GOT3 (cell line): ENCODE measurements around the gene ELL.
A peak's percentile ranks its signal among the peaks of the same experiment; 100 is the strongest.
"Not testable (repeated sequence)": the region's sequence is repeated elsewhere in the genome, so short reads cannot be mapped to it uniquely, and the experiment has no call there.

Experiments
- DNase-seq: peaks from one replicate; lab custom pipeline; 2025; ENCODE audit warnings: mixed read lengths; lab: John Stamatoyannopoulos, UW

Gene ELL

GRCh38 chr19:18422530-18423191, 99.2 kb downstream of the ELL start:
- no peak for DNase-seq

GRCh38 chr19:18421371-18421959, 100.4 kb downstream of the ELL start:
- no peak for DNase-seq

GRCh38 chr19:18420930-18421329, 100.9 kb downstream of the ELL start:
- no peak for DNase-seq

DNA sequence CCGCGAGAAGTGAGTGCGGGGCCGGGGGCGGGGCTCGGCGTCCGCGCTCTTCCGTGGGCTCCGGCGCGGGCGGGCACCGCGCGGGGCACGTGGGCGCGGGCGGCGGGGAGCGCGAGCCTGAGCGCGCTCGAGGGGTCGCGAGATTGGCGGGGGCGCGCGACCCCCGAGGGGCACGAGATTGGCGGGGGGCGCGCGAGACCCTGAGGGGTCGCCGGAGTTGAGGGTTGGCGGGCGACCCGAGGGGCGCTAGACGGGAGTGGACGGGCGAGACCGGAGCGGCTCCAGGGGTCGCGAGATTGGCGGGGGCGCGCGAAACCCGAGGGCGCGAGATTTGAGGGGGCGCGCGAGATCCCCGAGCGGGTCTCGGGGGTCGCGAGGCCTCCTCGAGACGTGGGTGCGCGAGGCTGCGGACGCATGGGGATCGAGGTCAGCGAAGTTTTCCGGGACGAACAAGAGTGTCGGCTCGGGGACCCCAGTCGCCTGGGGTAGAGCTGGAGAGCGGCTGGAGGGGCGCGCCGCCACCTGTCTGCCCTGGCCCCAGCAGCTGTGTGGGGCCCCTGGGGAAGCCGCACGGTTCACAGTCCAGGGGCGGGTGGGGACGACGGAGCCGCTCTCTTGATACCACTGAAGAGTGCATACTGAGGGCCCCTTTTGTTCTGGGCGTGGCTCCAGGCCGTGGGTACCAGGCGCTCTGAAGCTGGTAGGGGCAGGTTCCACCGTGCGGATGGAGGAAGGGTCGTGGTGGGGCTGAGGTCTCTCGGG, 102.0 kb downstream of the ELL start:
- DNase-seq: no peak

DNA sequence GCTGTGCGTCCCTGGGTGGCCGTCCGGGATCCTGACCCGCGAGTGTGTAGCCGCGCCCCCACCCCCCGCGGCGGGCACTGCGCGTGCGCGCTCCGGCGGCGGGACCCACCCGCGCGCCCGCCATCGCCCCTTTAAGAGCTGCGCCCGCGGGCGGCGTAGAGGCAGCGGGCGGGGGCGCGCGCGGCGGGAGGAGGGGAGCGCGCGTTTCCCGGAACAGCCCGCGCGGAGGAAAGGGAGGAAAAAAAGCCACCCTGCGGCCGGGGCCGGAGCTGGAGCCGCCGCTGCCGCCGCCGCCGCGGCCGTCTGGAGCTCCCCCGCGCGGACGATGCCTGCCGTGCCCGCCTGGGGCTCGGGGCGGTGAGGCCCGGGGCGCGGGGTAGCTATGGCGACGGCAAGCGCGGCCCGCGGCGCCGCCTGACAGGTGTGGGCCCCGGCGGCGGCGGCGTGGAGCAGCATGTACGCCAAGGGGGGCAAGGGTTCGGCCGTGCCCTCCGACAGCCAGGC, 102.6 kb downstream of the ELL start, which contains the start of gene SSBP4:
SSBP4 (plus strand) TSS at position 204 of the 504 bp plus-strand sequence; CDS start at position 455, 251 bp downstream.
- peak; percentile 51 for DNase-seq

DNA sequence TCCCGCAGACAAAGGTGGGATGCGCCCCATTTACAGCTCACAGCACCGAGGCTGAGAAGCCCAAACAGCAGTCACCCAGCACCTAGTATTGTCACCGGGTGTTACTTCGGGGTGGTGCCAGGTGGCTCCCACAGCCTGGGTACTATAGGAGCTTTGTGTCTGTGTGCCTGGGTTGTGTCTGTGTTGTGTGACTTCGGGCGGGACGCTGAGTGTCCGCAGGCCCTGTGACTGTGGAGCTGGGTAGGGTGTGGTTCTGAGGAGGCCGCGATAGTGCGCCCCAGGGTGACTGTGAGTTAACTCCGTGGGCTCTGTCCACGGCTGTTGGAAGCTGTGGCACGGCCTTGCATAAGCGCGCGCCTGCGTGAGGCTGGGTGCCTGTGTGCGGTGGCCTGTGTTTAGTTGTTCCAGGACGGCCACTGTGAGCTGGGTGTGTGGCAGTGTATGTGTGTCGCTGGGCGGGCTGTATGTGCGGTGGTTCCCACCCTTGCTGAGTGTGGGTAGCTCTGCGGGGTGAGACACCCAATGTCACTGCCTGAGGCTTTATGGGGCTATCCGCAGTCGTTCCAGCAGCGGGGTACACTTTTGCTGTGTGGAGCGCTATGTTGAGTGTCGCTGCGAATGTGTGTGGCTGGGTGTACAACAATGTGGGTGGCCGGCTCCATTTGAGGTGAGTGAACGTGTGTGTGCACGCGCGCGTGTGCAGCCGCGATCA, 103.2 kb downstream of the ELL start:
- no peak for DNase-seq

DNA sequence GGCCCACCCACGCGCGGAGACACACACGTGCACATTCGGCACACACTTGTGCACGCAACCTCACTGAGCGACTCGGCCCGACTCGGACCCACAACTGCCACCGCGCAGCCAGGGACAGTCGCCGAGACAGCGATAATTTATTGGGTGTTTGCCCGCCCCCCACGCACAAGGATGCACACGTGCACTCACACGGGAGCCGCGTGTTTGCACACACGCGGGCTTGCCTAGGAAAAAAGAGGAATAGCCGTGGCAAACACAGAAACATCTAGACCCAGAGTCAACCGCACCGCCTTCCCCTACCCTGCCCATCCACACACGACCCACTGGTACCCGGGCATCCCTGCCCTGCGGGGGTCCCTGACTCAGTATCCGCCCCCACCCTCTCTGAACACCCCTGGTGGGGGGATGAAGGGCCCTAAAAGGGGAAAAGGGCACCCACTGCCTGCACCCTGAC, 103.8 kb downstream of the ELL start:
- DNase-seq: no peak

DNA sequence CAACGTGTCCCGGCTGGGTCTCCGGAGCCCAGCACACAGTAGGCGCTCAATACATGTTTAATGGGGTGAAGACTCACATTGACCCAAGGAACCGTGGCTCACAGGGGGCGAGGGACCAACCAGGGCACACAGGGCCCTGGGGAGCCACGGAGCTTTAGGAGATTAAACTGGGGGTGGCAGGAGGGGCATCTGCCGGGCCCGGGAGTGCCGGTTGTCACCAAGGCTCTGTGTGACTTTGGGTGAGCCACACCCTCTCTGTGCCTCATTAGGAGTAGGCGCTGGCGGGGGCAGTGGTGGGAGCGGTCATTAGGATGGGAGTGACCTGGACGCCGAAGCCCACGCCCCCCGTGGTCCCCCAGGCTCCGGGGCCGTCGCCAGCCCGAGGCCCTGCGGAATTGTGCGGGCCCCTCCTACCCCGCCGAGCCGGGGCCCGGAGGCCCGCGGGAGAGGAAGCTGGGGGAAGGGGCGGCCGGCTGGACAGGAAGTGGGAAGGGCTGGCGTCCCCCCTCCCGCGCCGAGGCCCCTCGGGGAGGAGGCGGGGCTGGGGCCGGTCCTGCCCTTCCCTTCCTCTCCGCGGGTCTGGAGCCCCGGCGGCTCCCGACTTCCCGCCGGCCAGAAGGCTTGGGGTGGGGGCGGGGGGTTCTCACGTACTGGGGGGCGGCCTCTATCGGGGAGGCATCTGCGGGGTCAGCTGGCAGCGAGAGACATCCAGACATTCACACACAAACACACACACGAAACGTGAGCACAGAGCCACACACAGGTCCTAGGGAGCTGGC, 104.4 kb downstream of the ELL start:
- DNase-seq: no peak

- no peak for DNase-seq
Measured at GRCh38 chr19:18416778-18417249, 105.1 kb downstream of the ELL start.

GRCh38 chr19:18415178-18415867, 106.5 kb downstream of the ELL start:
- no peak for DNase-seq

- DNase-seq: no peak
Measured at GRCh38 chr19:18414504-18415177, 107.2 kb downstream of the ELL start.

- DNase-seq: no peak
Measured at GRCh38 chr19:18412610-18413239, 109.1 kb downstream of the ELL start.

DNA sequence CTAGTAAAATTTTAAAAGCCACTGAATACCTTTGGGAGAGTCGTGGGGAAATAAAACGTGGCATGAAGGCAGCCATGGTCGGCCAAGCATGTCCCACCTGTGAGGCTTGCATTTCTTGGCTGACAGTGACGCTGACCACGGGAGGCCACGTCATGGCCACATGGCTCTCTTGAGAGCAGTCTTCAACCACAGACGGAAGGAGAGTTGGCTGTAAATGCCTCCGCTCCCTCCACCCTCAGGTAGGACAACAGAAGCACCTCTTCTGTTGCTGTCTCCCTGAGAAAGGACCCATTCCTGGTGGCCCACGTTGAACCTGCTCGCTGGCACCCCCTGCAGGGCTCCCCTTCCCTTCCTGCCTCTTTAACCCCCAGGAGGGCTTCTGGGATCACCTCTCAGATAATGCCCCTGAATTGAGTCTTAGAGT, 113.8 kb downstream of the ELL start:
- no peak for DNase-seq

DNA sequence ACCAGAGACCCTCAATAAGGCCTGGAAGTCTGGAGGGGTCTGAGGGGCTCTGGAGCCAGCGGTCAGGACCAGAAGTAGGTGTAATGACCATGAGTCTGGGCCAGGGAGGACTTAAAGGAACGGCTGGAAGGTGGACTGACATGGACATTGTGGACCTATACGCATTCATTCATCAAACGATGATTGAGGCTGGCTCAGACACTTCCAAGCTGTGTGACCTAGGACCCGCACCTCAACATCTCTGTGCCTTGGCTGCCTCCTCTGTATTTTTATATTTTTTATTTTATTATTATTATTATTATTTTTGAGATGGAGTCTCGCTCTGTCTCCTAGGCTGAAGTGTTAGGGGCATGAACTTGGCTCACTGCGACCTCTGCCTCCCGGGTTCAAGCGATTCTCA, 115.1 kb downstream of the ELL start:
- DNase-seq: no peak

DNA sequence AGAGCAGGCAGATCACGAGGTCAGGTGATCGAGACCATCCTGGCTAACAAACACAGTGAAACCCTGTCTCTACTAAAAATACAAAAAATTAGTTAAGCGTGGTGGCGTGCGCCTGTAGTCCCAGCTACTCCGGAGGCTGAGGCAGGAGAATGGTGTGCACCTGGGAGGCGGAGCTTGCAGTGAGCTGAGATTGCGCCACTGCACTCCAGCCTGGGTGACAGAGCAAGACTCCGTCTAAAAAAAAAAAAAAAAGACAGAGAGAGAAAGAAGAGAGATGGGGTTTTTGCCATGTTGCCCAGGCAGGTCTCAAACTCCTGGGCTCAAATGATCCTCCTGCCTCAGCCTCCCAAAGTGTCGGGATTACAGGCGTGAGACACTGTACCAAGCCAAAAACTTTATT, 116.1 kb downstream of the ELL start:
- DNase-seq: not testable (repeated sequence)

- DNase-seq: not testable (repeated sequence)
Measured at GRCh38 chr19:18402455-18403248, 119.2 kb downstream of the ELL start.

DNA sequence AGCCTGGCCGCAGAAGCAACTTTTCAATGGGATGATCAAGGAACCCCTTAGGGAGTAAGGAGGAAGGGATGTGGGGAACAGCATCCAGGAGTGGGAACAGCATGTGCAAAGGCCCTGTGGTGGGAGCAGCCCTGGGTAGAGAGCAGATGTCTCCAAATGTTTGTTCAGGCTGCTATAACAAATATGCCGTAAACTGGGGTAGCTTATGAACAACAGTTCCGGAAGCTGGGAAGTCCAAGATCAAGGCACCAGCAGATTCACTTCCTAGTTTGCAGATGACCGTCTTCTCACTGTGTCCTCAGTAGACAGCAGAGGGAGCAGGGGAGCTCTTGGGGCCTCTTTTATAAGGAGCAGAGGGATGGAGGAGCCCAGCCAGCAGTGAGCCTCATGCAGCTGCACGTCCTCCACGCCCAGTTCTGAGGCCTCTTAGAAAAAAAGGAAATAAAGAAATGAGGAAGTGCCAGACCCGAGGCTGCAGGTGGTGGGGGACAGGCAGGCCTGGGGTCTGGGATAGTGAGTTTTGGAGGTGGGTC, 120.2 kb downstream of the ELL start:
- DNase-seq: no peak

DNA sequence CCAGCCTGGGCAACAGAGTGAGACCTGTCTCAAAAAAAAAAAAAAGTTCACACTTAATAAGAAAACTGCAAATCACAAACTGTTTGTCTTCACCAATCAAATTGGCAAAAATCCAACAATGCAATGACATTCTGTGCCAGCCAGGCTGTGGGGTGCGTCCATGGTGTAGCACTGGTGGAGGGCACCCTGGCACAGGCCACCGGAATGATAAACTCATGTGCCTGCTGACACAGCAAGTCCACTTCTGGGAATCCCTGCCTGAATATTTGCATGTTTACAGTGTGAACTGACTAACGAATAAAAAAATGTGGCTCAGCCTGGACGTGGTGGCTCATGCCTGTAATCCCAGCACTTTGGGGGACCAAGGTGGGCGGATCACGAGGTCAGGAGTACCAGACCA, 122.9 kb downstream of the ELL start:
- DNase-seq: no peak
